ENCODE results near the gene PLD2.

The PLD2 gene

GRCh38 chr17:4858882-4859260 lies 51.9 kb downstream of the PLD2 start:
- peaks cover 18% of the 10 kb centered on the region for H3K79me2 ChIP-seq (ENCODE audit: low read length)
- no peak overlapping the region for H3K4me2 ChIP-seq (ENCODE audit: low read depth, low read length)
- TF ChIP-seq EZH2 (optimal IDR thresholded peaks at IDR 0.05; ENCODE audit: low read depth, low read length) (no peak), EZH2phosphoT487 (IDR thresholded peaks at IDR 0.05; ENCODE audit: low read length) (no peak), CTCF (IDR thresholded peaks at IDR 0.05; ENCODE audit: low read length) (no peak)
- no peaks in the 10 kb centered on the region for H3K9me3 ChIP-seq (replicated peaks; ENCODE audit: insufficient read depth, low read length)
- no peak overlapping the region for H3K4me3 ChIP-seq (ENCODE audit: low read length)
- no peaks in the 10 kb centered on the region for H3K9me2 ChIP-seq (replicated peaks; ENCODE audit: insufficient read depth, low read length)
- H2AFZ ChIP-seq (ENCODE audit: low read length), result no peak overlapping the region
- no peak overlapping the region for H3K27ac ChIP-seq (ENCODE audit: low read length)
- no peak overlapping the region for H3K9ac ChIP-seq (ENCODE audit: low read length)
- no peaks in the 10 kb centered on the region for H3K27me3 ChIP-seq (replicated peaks; ENCODE audit: insufficient read depth, low read length)
- H4K20me1 ChIP-seq (ENCODE audit: insufficient read depth, low read length), result no peaks in the 10 kb centered on the region
- no peaks in the 10 kb centered on the region for H3K4me1 ChIP-seq (ENCODE audit: low read length)
- no peaks in the 10 kb centered on the region for H3K36me3 ChIP-seq (replicated peaks; ENCODE audit: insufficient read depth, low read length)
- DNase-seq, result no peak
- no peaks in the 10 kb centered on the region for H3F3A ChIP-seq (ENCODE audit: insufficient read depth, low read length)

DNA sequence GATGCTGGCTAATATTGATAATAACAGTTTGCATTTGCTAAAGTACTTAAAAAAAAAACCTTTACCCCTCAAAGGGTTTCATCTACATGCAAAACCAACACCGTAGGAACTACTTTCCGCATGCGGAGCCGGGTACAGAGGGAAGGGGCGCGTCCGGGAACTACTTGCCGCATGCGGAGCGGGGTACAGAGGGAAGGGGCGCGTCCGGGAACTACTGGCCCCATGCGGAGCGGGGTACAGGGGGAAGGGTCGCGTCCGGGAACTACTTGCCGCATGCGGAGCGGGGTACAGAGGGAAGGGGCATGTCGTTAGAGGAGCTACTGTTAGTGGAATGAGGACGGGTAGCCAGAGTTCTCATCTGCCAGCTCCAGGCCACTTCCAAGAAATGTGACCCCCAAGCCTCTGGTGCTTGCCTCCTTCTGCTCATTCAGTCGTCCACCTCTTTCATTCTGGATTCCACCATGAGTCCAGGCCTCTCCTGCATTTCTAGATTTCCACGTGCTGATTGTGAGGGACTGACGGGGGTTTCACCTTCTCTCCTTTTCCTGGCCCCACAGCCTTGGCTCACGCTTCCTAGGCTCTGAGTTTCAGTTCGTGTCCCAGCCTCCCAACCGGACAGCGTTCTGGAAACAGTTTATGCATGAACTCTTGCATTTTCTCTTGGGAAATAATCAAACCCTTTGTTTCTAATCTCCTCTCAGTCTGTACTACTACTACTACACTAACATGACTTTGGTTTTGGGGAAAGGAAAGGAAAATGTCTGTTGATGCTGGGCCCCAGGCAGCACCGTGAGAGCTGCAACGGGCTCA lies 53.1 kb downstream of the PLD2 start:
- Histone ChIP-seq H3K4me3 (ENCODE audit: low read length) (no peak overlapping the region), H3K9me2 (replicated peaks; ENCODE audit: insufficient read depth, low read length) (no peaks in the 10 kb centered on the region), H3K9me3 (replicated peaks; ENCODE audit: insufficient read depth, low read length) (no peaks in the 10 kb centered on the region), H3F3A (ENCODE audit: insufficient read depth, low read length) (no peaks in the 10 kb centered on the region), H3K27ac (ENCODE audit: low read length) (no peak overlapping the region), H3K79me2 (ENCODE audit: low read length) (peaks cover 18% of the 10 kb centered on the region), H3K27me3 (replicated peaks; ENCODE audit: insufficient read depth, low read length) (no peaks in the 10 kb centered on the region), H3K36me3 (replicated peaks; ENCODE audit: insufficient read depth, low read length) (no peaks in the 10 kb centered on the region), H2AFZ (ENCODE audit: low read length) (no peak overlapping the region), H4K20me1 (ENCODE audit: insufficient read depth, low read length) (no peaks in the 10 kb centered on the region), H3K9ac (ENCODE audit: low read length) (no peak overlapping the region), H3K4me2 (ENCODE audit: low read depth, low read length) (no peak overlapping the region), H3K4me1 (ENCODE audit: low read length) (no peaks in the 10 kb centered on the region)
- DNase-seq, result no peak
- TF ChIP-seq EZH2phosphoT487 (IDR thresholded peaks at IDR 0.05; ENCODE audit: low read length) (no peak), CTCF (IDR thresholded peaks at IDR 0.05; ENCODE audit: low read length) (no peak), EZH2 (optimal IDR thresholded peaks at IDR 0.05; ENCODE audit: low read depth, low read length) (no peak)

- Histone ChIP-seq H2AFZ (ENCODE audit: low read length) (no peak overlapping the region), H3K27me3 (replicated peaks; ENCODE audit: insufficient read depth, low read length) (no peaks in the 10 kb centered on the region), H4K20me1 (ENCODE audit: insufficient read depth, low read length) (no peaks in the 10 kb centered on the region), H3K4me1 (ENCODE audit: low read length) (no peaks in the 10 kb centered on the region), H3K4me3 (ENCODE audit: low read length) (no peak overlapping the region), H3F3A (ENCODE audit: insufficient read depth, low read length) (no peaks in the 10 kb centered on the region), H3K9ac (ENCODE audit: low read length) (no peak overlapping the region), H3K9me3 (replicated peaks; ENCODE audit: insufficient read depth, low read length) (no peaks in the 10 kb centered on the region), H3K27ac (ENCODE audit: low read length) (no peak overlapping the region), H3K9me2 (replicated peaks; ENCODE audit: insufficient read depth, low read length) (no peaks in the 10 kb centered on the region), H3K36me3 (replicated peaks; ENCODE audit: insufficient read depth, low read length) (no peaks in the 10 kb centered on the region), H3K79me2 (ENCODE audit: low read length) (peaks cover 18% of the 10 kb centered on the region), H3K4me2 (ENCODE audit: low read depth, low read length) (no peak overlapping the region)
- DNase-seq, result no peak
- TF ChIP-seq EZH2 (optimal IDR thresholded peaks at IDR 0.05; ENCODE audit: low read depth, low read length) (no peak), CTCF (IDR thresholded peaks at IDR 0.05; ENCODE audit: low read length) (no peak), EZH2phosphoT487 (IDR thresholded peaks at IDR 0.05; ENCODE audit: low read length) (no peak)
Measured at GRCh38 chr17:4860651-4861050, 53.7 kb downstream of the PLD2 start.
